HG03521 (cell line): ENCODE data around the gene EML4.
"Not testable (repeated sequence)": the region's sequence is repeated elsewhere in the genome, so short reads cannot be mapped to it uniquely, and the experiment has no call there.

ENCODE experiments used
- ATAC-seq: cut with Tn5 transposase; IDR thresholded peaks from one replicate; pipeline ENCODE4 v1.9.1; 2021; ENCODE audit warnings: mild to moderate bottlenecking, moderate library complexity; ENCODE audit not compliant: unreplicated experiment

EML4 gene

GRCh38 chr2:42249887-42250286 lies 80.7 kb downstream of the EML4 start:
- no peak for ATAC-seq

DNA sequence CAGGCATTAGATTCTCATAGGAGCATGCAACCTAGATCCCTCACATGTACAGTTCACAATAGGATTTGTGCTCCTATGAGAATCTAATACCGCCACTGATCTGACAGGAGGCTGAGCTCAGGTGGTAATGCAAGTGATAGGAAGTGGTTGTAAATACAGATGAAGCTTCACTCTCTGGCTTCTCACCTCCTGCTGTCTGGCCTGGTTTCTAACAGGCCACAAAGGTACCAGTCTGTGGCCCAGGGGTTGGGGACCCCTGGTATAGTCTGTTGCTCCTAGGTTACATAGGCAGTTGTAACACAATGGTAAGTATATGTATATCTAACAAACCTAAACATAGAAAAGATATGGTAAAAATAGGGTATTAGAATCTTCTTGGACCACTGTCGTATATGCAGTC lies 81.8 kb downstream of the EML4 start:
- ATAC-seq: no peak

- no peak for ATAC-seq
These were observed 83.3 kb downstream of the EML4 start for GRCh38 chr2:42252464-42252863.

GRCh38 chr2:42254186-42254895 lies 85.2 kb downstream of the EML4 start:
- ATAC-seq: no peak

DNA sequence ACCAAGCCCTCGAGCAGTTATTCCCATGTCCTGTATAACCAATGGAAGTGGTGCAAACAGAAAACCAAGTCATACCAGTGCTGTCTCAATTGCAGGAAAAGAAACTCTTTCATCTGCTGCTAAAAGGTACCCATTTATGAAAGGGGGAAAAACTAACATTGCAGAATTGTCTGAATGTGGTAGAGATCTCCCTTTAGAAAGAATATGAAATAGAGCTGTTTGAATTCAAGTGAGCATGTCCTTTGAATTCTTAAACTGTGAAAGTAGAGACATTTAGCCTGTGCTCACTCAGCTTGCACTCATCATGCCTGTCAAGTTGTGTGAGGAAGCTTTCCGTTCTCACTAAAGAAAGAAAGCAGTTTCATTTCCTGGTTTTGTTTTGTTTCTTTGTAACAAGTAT lies 87.4 kb downstream of the EML4 start:
- peak; percentile 67 for ATAC-seq

- no peak for ATAC-seq
These were observed 92.5 kb downstream of the EML4 start for GRCh38 chr2:42261518-42262195.

GRCh38 chr2:42266236-42266635 lies 97.1 kb downstream of the EML4 start:
- ATAC-seq: no peak

DNA sequence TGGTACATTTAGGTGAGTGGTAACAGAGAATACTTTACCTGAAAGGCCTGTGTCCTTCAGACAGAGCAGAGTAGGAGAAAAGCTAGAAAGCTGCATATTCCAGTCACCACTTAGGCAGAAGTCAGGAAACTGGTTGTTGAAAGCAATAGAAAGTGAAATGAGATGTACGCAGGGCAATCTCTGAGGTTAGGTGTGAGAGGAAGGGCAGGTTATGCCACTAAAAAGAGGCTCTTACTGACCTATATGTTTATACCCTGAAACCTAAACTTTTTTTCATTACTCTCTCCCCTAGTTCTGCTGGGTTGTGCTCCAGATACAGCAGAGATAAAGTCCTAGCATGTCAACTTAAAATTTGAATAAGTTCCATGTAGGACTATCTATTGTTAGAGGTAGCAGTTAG lies 98.4 kb downstream of the EML4 start:
- ATAC-seq: no peak

DNA sequence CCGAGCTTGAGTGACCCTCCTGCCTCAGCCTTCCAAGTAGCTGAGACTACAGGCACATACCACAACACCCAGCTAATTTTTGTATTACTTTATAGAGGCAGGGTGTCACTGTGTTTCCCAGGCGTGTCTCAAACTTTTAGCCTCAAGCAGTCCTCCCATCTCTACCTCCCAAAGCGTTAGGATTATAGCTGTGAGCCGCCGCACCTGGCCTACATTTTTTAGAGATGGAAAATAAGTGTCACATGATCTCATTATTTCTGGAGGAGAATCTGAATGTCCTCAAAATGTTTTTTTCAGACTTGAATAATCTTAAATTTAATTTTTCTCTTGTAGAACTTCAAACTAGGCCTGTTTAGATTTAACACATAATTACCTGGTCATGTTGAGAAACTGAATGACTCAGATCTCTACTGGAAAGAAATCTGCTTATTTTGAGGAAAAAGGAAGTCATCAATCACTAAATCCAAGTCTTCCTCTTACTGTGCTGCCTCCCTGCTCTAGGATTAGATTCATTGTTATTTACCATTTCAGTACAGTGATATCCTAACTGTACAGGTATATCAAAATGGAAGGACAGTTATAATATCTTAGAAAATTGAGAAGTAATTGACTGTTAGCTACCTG lies 99.5 kb downstream of the EML4 start:
- no peak for ATAC-seq

- ATAC-seq: no peak
These were observed 101.6 kb downstream of the EML4 start for GRCh38 chr2:42270757-42271156.

GRCh38 chr2:42271246-42271645 lies 102.1 kb downstream of the EML4 start:
- not testable (repeated sequence) for ATAC-seq

DNA sequence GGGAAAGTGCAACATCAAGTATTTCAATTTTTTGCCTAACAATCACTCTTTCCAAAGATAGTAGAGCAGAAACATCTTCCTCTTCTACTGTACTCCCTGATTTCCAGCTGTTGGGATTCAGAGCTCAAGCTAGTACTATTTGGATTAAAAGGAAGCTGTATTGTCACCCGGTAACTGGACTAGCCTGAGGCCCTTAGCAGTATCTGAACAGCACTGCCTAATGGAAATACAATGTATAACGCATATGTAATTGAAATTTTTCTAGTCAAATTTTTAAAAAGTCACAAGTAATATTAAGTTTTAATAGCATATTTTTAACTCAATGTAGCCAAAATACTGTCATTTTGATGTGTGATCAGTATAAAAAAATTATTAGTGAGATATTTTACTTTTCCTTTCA lies 105.7 kb downstream of the EML4 start:
- no peak for ATAC-seq

GRCh38 chr2:42281416-42282081 lies 112.4 kb downstream of the EML4 start:
- ATAC-seq: no peak

DNA sequence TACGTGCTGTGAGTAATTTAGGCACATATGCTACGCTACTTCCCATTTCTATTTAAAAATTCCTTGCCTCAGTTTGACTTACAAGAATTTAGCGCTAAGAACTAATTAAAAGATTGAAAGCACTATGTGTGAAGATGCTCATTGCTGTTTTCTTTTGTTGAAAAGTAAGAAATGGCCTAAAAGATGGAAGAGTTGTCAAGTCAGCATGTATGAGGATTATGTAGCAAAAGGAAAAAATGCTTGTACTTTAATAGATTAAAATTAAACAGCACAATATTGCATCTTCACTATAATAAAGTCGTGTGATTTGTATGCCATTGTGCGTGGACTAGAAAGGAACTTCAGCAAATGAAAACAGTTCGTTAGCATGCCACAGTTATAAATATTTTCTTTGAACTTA lies 114.9 kb downstream of the EML4 start:
- no peak for ATAC-seq

DNA sequence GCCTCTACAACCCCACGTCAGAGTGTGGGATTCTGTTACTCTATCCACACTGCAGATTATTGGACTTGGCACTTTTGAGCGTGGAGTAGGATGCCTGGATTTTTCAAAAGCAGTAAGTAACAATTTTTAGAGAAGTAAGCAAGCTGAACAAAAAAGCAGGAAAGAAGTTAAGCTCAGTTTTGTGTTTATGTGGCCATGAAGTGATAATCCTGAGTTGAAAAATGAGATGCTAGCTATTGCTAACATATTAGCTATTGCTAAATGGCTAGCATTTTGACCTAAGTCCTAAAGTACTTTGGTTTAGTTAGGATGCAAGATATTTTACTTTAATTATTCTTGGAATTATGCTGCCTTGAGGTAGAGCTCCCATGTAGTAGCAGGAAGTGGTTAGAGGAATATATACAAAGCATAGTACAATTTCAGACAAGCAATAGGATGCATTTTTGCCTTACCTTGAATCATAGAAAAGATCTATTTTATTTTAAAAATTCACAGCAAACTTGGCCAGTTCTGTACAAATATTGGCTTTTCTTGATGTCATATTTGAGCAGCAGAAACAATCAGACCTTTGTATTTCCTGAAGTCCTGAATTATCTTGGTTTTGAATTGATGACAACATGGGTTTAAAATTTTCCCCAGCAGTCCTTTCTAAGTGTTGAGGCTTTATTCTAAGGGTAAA lies 117.3 kb downstream of the EML4 start:
- ATAC-seq: no peak

DNA sequence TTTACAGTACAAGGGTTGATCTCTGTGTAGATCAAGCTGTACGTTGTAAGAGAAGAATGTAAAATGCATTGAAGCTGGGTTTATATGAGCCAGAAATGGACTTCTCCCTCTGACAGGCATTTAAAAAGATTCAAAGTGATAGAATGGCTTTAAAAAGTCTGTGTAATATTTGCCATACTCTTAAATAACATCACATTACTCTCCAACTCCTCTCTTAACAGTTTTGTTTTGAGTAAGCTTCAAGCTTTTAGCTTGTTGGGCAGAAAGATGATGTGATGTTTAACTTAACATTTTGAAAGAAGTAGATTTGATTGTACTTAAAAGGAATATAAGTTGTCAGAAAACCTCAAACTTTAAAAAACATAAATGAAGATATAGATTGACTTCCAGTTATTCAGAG lies 119.7 kb downstream of the EML4 start:
- no peak for ATAC-seq

GRCh38 chr2:42289222-42289621 lies 120.1 kb downstream of the EML4 start:
- ATAC-seq: no peak

DNA sequence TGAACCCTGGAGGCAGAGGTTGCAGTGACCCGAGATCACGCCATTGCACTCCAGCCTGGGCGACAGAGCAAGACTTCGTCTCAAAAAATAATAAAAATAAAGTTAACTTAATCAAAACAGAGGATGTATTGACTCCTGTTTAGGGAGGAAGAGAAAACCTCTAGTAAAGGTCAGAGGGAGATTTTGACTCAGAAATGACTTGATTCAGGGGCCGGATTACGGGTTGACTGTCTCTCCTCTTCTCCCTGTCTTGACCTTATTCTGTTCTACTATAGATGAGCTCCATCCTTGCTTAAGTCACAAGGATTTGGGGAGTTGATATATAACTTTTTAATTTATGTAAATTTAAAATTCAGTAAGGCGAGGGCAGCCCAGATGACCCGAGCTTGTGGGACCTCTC lies 120.9 kb downstream of the EML4 start:
- no peak for ATAC-seq

- no peak for ATAC-seq
These were observed 123.9 kb downstream of the EML4 start for GRCh38 chr2:42293019-42293418.

DNA sequence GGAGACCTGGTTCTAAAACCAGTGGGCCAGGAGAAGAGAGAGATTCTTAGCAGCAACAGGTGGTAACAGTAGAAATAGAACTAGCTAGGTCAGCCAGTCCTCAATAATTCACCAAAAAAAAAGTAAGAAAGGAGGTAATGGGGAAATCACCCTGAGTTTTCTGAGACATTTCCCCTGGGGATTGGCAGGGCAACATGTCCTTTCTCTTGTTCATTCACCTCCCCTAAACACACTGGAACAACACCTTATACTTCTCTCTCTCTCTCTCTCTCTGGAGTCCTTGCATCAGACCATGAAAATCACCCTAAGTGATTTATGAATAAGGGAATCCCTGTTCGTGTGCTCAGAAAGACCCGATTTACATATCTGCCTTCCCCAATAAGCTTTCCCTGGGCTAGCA lies 127.1 kb downstream of the EML4 start:
- no peak for ATAC-seq

DNA sequence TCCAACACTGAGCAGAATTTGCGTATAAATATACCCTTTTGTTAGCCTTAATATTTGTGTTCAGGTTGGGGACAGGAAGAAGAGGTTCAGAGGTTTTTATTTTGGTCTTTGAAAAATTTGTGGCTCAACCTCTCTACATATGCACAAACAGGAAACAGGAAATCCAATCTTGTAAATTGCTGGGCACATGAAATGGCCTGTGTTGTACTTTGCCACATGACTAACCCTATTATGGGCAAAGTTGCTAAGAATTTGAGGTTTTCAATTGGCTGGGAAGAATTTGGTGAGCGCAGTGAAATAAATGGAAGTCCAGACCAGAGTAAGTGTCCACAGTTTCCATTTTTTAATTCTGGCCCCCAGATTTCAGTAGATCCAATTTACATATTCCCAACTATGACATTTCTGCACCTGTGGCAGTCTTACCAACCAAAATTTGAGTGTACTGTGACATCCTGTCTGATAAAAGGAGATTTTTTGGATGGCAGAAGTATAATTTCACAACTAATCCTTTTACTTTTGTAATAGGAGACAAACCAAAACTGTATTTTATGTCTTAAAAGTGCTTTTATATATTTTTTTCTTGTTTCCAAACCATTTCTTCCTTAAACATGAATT lies 128.3 kb downstream of the EML4 start:
- ATAC-seq: no peak
